H1 (cell line): Measurements from ENCODE around the gene SFXN1. TPM values are rescaled to one million over a fixed set of nuclear protein-coding genes. Genes with fewer than 3 reads are reported as not detected.

Experiments used
- ATF3 ChIP-seq: IDR thresholded peaks from 2 replicates; pipeline ENCODE4 v1.6.1; 2011; ENCODE audit warnings: low read depth, mild to moderate bottlenecking, low read length; ENCODE audit not compliant: insufficient read depth
- CHD7 ChIP-seq: fragments of 300-600 bp; sonication (generic); IDR thresholded peaks from 2 replicates; pipeline ENCODE4 v1.7.1; 2012; ENCODE audit warnings: low read length, moderate library complexity, mild to moderate bottlenecking, inconsistent platforms; ENCODE audit not compliant: insufficient replicate concordance
- CREB1 ChIP-seq: IDR thresholded peaks from 2 replicates; pipeline ENCODE4 v1.6.1; 2012; ENCODE audit warnings: inconsistent platforms
- EGR1 ChIP-seq: IDR thresholded peaks from 2 replicates; pipeline ENCODE4 v1.6.1; 2011; ENCODE audit warnings: low read depth, low read length, borderline replicate concordance
- RBBP5 ChIP-seq: IDR thresholded peaks from 2 replicates; pipeline ENCODE4 v1.7.1; 2012; ENCODE audit warnings: low read depth, mild to moderate bottlenecking, inconsistent platforms, low read length, moderate library complexity, borderline replicate concordance
- RNF2 ChIP-seq: fragments of 200-900, 300-1000 bp; sonication (generic); IDR thresholded peaks from 2 replicates; pipeline ENCODE4 v1.7.1; 2016; ENCODE audit warnings: borderline replicate concordance, low read depth, mild to moderate bottlenecking, antibody characterized with exemption, low read length; ENCODE audit not compliant: poor library complexity, severe bottlenecking; ENCODE audit errors: missing control alignments
- RXRA ChIP-seq: IDR thresholded peaks from 2 replicates; pipeline ENCODE4 v1.6.1; 2011; ENCODE audit warnings: low read depth, mild to moderate bottlenecking, low read length, moderate library complexity; ENCODE audit not compliant: insufficient read depth
- SIX5 ChIP-seq: IDR thresholded peaks from 2 replicates; pipeline ENCODE4 v1.6.1; 2011; ENCODE audit warnings: mild to moderate bottlenecking, low read depth, low read length
- TCF12 ChIP-seq: IDR thresholded peaks from 2 replicates; pipeline ENCODE4 v1.6.1; 2011; ENCODE audit warnings: low read depth, mild to moderate bottlenecking, low read length
- polyA plus RNA-seq, 7 experiments: library from polyadenylated mRNA; depleted of rRNA in 3 of 7; stranded (reverse) in 5 of 7; unstranded in 2 of 7; fragments of >200 nt in 5 of 7; fragments of 200-250 nt in 2 of 7; gene quantifications; 1 replicate in 5 of 7; 2 replicates in 1 of 7; 4 replicates in 1 of 7; pipeline versions ENCODE4 v1.2.1 to v1.2.3, GENCODE V29; 2011 to 2013; ENCODE audit warnings: missing spikeins in 2 of 7, mixed read lengths in 2 of 7
- total RNA-seq: library from RNA; stranded (reverse); fragmentation: NEBNext Ultra II Directional; extraction: Animal tissue kit (Norgen Biotek cat#: 25700); gene quantifications from 2 replicates; pipeline ENCODE4 v1.2.1, GENCODE V29; 2021

The SFXN1 gene
- total and polyA plus RNA-seq, 2 of the 8 experiments (the other 6 are each of a cell fraction or from before 2014, with no cell fraction given): 72.7 to 97.6 TPM

GRCh38 chr5:175516933-175517823 is 38.8 kb downstream of the SFXN1 start (continued):
- TF ChIP-seq CHD7 (no peak), EGR1 (no peak), ATF3 (no peak), RBBP5 (no peak), TCF12 (no peak), RXRA (no peak), SIX5 (no peak), RNF2 (no peak), CREB1 (no peak)
